ENCODE measurements around the gene CYB561A3.

Gene CYB561A3

DNA sequence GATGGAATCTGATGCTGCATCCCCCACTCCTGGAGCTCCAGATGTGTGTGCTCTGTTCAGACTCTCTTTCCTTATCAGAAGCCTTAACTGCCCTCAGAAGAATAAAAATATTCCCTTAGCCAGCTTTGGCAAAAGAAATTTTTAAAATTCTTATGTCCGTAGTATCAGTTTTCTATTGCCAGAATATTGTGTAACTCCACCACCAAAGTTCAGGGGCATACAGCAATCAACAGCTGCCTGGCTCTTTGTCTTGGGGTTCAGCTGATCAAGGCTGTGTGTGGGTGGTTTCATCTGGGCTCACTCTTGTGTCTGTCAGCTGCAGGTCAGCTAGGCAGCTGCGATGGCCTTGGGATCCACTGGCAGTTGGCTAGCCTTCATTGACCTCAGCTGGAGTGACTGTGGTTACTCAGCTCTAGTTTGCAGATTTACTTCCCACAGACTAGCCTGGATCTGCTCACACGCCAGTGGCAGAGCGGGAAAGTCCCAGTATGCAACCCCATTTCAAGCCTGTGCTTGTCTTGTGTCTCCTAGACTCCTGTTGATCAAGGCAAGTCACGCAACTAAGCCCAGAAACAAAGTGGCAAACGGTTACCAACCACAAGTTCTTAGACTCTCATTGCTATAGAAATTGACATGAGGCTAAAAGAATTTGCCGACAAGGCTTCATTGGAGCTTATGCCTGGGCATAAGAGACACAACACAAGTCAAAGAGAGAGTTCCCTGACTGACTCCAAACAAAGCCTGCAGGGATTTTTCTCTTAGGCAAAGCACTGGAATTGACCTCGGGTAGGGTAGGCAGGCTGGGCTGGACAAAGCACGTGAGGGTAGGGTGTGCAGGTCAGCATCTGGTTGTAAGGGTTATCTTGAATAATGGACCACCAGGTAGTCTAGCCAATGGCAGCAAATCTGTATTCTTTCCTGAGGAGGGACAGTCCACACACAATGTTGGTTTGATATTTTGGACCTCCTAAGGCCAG, 8.0 kb upstream of the CYB561A3 start:
- in situ Hi-C loops (cut with MboI; ENCODE audit: low sequenced_read_pairs): no loop called here

DNA sequence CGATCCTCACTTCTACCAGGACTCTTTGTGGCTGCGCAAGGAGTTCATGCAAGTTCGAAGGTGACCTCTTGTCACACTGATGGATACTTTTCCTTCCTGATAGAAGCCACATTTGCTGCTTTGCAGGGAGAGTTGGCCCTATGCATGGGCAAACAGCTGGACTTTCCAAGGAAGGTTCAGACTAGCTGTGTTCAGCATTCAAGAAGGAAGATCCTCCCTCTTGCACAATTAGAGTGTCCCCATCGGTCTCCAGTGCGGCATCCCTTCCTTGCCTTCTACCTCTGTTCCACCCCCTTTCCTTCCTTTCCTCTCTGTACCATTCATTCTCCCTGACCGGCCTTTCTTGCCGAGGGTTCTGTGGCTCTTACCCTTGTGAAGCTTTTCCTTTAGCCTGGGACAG, 7.0 kb upstream of the CYB561A3 start:
- in situ Hi-C loops (cut with MboI; ENCODE audit: low sequenced_read_pairs): no loop called here

GRCh38 chr11:61367406-61367805, 5.7 kb upstream of the CYB561A3 start:
- in situ Hi-C loops (cut with MboI; ENCODE audit: low sequenced_read_pairs): no loop called here

DNA sequence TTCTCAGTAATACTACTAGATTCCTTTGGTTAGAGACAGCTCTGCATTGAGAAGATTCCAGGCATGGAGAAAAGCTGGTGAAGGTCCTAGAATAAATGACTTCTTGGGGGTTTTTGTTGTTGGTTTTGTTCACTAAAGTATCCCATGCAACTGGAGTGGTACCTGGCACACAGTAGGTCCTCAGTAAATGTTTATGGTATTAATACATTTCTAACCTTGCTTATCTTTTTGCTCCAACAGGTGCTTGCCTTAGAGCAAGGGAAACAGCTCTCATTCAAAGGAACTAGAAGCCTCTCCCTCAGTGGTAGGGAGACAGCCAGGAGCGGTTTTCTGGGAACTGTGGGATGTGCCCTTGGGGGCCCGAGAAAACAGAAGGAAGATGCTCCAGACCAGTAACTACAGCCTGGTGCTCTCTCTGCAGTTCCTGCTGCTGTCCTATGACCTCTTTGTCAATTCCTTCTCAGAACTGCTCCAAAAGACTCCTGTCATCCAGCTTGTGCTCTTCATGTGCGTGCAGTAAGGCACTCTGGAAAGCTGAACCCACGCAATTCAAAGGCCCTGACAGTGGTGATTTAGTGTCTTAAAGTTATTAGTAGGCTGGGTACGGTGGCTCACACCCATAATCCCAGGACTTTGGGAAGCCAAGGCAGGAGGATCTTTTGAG, 2.5 kb upstream of the CYB561A3 start:
- in situ Hi-C loops (cut with MboI; ENCODE audit: low sequenced_read_pairs): no loop called here

- in situ Hi-C loops (cut with MboI; ENCODE audit: low sequenced_read_pairs): no loop called here
These were observed 827 bp upstream of the CYB561A3 start for GRCh38 chr11:61362542-61362875.

DNA sequence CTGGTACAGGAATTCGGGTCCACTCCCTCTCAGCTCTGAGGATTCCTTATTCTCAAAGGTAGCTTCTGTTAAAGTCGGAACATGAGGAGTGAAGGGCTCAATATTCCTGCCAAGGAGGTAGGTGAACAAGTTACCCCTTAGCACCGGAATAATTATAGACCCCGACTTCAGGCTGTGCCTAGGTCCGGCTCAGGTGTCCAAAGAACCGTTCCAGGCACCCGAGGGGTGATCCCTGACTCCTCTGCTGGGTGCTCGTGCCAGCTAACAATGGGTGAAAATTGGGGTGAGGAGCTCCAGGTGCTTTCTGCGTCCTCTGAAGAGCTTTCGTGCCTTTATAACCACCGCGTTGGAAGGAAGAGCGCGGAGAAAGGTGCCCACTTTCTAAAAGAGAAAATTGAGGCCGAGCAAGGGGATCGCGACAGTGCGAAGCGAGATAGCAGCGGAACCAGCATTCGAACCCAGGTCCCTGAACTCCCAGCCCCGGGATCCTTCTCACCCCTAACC, 393 bp downstream of the CYB561A3 start:
- in situ Hi-C loops (cut with MboI; ENCODE audit: low sequenced_read_pairs): no loop called here

GRCh38 chr11:61359516-61359915, 2.2 kb downstream of the CYB561A3 start:
- in situ Hi-C loops (cut with MboI; ENCODE audit: low sequenced_read_pairs): no loop called here

- in situ Hi-C loops (cut with MboI; ENCODE audit: low sequenced_read_pairs): no loop called here
These were observed 3.1 kb downstream of the CYB561A3 start for GRCh38 chr11:61358566-61358965.

GRCh38 chr11:61357894-61358239, 3.8 kb downstream of the CYB561A3 start:
- in situ Hi-C loops (cut with MboI; ENCODE audit: low sequenced_read_pairs): no loop called here

- in situ Hi-C loops (cut with MboI; ENCODE audit: low sequenced_read_pairs): no loop called here
These were observed 4.3 kb downstream of the CYB561A3 start for GRCh38 chr11:61357233-61357893.

DNA sequence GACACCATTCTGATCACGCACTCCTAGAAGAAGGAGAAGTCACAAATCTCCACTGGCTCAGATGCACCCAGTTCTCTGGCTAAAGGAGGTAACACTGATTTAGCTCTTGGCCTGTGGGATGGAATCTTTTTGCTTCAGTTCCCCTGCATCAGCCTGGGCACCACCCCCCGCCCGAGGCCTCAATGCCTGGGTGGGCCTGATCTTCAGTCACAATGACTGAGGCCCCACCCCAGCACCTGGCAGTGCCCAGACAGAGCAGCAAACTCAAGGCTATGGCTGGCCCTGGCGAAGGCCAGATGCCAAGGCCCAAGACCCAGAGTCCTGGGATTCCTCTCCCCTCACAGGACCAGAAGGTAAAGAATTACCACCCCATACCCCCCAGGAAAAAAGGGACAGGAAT, 5.0 kb downstream of the CYB561A3 start:
- in situ Hi-C loops (cut with MboI; ENCODE audit: low sequenced_read_pairs): no loop called here

GRCh38 chr11:61354208-61354607, 7.5 kb downstream of the CYB561A3 start:
- in situ Hi-C loops (cut with MboI; ENCODE audit: low sequenced_read_pairs): no loop called here

GRCh38 chr11:61353131-61354067, 8.3 kb downstream of the CYB561A3 start:
- in situ Hi-C loops (cut with MboI; ENCODE audit: low sequenced_read_pairs): no loop called here

GRCh38 chr11:61352038-61352437, 9.6 kb downstream of the CYB561A3 start:
- in situ Hi-C loops (cut with MboI; ENCODE audit: low sequenced_read_pairs): no loop called here

DNA sequence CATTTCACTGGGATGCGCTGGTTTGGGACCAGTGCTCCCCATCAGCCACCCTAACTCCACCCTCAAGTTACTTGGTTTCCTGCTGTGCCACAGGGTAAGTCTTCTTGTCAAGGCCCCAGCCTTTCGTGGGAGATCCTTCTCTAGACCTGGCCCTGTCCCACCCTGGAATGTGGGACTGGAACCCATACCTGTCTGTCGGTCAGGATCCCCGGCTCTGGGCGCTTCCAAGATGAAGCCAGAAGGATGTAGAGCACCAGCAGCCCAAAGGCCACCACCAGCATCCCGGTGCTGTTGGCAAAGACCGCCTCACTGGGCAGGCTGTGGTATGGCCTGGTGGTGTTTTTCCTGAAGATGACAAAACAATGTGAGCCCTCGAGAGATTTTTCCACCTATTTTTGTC, 10.9 kb downstream of the CYB561A3 start:
- in situ Hi-C loops (cut with MboI; ENCODE audit: low sequenced_read_pairs): no loop called here

DNA sequence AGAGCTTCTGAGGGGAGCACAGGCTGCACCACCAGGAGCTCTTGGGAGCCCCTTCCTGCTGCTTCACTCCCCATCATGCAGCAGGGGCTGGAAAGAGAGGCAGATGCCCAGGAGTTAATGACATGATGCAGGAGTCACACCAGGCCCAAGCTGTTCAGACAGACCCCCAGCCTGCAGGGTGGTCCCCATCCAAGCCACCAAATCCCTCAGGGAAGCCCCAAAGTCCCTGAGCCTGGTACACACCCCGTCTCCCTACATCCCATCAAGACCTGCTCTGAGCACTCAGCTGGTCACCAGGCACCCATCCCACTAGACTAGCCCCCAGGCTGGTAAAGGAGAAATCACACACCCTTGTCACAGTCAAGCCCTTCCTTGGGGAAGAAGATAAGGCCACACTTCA, 11.3 kb downstream of the CYB561A3 start:
- in situ Hi-C loops (cut with MboI; ENCODE audit: low sequenced_read_pairs): no loop called here

DNA sequence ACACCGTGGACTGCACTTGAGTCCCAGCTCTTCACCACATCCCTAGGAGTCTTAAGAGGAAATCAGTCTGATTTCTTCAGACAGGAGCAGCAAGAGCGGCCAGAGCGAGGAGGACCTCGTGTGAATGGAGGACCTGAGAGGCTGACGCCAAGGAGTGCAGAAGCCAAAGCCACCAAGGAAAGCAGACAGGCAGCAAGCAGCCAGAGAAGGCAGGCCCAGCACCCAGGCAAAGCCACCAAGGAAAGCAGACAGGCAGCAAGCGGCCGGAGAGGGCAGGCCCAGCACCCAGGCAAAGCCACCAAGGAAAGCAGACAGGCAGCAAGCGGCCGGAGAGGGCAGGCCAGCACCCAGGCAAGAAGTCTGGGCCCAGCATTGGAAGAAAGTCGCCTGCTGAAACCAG, 11.8 kb downstream of the CYB561A3 start:
- in situ Hi-C loops (cut with MboI; ENCODE audit: low sequenced_read_pairs): no loop called here

DNA sequence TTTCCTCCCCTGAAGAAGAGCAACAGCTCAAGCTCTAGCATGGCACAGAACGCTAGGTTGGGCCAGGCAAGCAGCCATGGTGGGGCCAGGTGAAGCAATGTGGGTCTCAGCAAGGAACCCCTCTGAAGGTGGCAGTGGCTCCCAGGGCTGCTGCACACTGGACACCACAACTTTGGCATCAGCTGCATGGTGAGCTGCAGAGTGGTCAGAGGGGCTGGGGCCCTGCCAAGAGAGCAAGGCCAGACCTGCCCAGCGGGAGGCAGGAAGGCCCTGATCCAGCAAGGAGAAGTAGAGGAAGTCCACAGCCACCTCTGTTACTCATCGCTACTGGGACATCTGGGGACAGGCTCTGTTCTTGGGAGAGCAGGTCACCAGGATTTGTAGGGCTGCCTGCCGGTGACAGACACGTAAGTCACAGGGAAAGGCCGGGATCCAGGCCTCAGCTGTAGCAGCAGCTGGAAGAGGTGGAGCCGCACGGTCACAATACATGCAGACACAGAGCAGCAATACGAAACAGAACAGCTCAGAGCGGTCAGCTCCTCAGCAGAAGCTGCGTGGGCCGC, 12.4 kb downstream of the CYB561A3 start:
- in situ Hi-C loops (cut with MboI; ENCODE audit: low sequenced_read_pairs): no loop called here

GRCh38 chr11:61347916-61348461, 13.7 kb downstream of the CYB561A3 start:
- in situ Hi-C loops (cut with MboI; ENCODE audit: low sequenced_read_pairs): no loop called here
